Measurements from ENCODE around the gene LYL1. TPM values are rescaled to one million over a fixed set of nuclear protein-coding genes. Genes with fewer than 3 reads are reported as not detected.

Gene LYL1
- total and polyA plus RNA-seq, 9 of the 15 experiments (the other 6 are each of a cell fraction or from before 2014, with no cell fraction given) = 1.3 to 266 (median 34.0) TPM

GRCh38 chr19:13101590-13102415 lies 855 bp downstream of the LYL1 start (continued):
- TF ChIP-seq ZBTB34 (CRISPR knock-in tag; IDR thresholded peaks at IDR 0.05) (no peak), HDAC6 (IDR thresholded peaks at IDR 0.05; ENCODE audit: low read depth, low read length) (no peak), PKNOX1 (IDR thresholded peaks at IDR 0.05) (0 out of 2 replicates have a peak, but pooled peaks have one; percentile 8), CBX3 (IDR thresholded peaks at IDR 0.05; ENCODE audit: borderline replicate concordance in 1 of 2, low read length in 2 of 2) (no peak), NFIX (CRISPR knock-in tag; IDR thresholded peaks at IDR 0.05; ENCODE audit: low read depth) (no peak), TAL1 (IDR thresholded peaks at IDR 0.05) (no peak), GABPB2 (CRISPR knock-in tag; conservative IDR thresholded peaks at IDR 0.05) (no peak), PTBP1 (IDR thresholded peaks at IDR 0.05; ENCODE audit: low read depth, low read length) (0 out of 2 replicates have a peak, but pooled peaks have one; percentile 3), GMEB1 (CRISPR knock-in tag; IDR thresholded peaks at IDR 0.05) (no peak)

All from K562 (cell line).